Liver (tissue), 3 donors: ENCODE results near the gene ATP6AP1.

ENCODE experiments used
- JUND ChIP-seq, 2 donors: IDR thresholded peaks; 2 replicates each; pipeline ENCODE4 v1.6.1; 2016; ENCODE audit warnings: antibody characterized with exemption in 2 of 2
- RAD21 ChIP-seq, 2 donors: IDR thresholded peaks; 2 replicates each; pipeline ENCODE4 v1.6.1; 2016; ENCODE audit warnings: antibody characterized with exemption in 2 of 2, mild to moderate bottlenecking in 2 of 2
- TAF1 ChIP-seq: conservative IDR thresholded peaks from 2 replicates; pipeline ENCODE4 v1.6.1; 2016; ENCODE audit warnings: antibody characterized with exemption, mild to moderate bottlenecking
- YY1 ChIP-seq: IDR thresholded peaks from 2 replicates; pipeline ENCODE4 v1.6.1; 2016; ENCODE audit warnings: antibody characterized with exemption, mild to moderate bottlenecking
- TF ChIP-seq, protein P1 (sequence below): fragments of 150-350 bp; IDR thresholded peaks from 2 replicates; pipeline ENCODE4 v1.5.1; 2017; ENCODE audit warnings: improper control_type of control experiment, low read depth, low read length; ENCODE audit not compliant: missing input control
- TF ChIP-seq, protein P2 (sequence below): IDR thresholded peaks from 2 replicates; pipeline ENCODE4 v1.6.1; 2016; ENCODE audit warnings: antibody characterized with exemption
- donor health status: healthy.
- donor health status: healthy.

DNA sequence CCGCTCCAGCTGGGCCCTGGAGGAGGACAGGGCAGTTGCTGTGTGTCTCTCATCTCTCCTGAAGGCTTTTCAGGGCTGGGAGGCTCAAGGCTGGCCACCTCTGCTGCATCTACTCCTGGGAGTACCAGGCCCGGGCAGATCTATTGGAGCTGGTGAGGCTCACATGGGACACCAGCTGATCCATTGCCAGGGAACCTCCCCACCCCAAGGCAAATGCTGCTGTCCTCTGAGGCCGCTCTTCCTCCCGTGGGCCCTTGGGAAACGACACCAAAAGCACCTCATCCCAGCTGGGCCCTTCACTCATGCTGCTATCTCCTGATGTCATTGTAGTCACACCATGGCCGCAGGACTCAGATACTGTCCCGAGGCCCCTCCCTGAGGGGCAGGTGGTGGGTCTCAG lies 54.3 kb downstream of the ATP6AP1 start:
- TF ChIP-seq, protein P1, sequence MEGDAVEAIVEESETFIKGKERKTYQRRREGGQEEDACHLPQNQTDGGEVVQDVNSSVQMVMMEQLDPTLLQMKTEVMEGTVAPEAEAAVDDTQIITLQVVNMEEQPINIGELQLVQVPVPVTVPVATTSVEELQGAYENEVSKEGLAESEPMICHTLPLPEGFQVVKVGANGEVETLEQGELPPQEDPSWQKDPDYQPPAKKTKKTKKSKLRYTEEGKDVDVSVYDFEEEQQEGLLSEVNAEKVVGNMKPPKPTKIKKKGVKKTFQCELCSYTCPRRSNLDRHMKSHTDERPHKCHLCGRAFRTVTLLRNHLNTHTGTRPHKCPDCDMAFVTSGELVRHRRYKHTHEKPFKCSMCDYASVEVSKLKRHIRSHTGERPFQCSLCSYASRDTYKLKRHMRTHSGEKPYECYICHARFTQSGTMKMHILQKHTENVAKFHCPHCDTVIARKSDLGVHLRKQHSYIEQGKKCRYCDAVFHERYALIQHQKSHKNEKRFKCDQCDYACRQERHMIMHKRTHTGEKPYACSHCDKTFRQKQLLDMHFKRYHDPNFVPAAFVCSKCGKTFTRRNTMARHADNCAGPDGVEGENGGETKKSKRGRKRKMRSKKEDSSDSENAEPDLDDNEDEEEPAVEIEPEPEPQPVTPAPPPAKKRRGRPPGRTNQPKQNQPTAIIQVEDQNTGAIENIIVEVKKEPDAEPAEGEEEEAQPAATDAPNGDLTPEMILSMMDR: no peak
- TF ChIP-seq, protein P2, sequence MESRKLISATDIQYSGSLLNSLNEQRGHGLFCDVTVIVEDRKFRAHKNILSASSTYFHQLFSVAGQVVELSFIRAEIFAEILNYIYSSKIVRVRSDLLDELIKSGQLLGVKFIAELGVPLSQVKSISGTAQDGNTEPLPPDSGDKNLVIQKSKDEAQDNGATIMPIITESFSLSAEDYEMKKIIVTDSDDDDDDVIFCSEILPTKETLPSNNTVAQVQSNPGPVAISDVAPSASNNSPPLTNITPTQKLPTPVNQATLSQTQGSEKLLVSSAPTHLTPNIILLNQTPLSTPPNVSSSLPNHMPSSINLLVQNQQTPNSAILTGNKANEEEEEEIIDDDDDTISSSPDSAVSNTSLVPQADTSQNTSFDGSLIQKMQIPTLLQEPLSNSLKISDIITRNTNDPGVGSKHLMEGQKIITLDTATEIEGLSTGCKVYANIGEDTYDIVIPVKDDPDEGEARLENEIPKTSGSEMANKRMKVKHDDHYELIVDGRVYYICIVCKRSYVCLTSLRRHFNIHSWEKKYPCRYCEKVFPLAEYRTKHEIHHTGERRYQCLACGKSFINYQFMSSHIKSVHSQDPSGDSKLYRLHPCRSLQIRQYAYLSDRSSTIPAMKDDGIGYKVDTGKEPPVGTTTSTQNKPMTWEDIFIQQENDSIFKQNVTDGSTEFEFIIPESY: no peak
- TF ChIP-seq JUND (IDR thresholded peaks at IDR 0.05) (no peak), RAD21 (IDR thresholded peaks at IDR 0.05) (no peak), YY1 (no peak), TAF1 (no peak)
